Measurements from ENCODE around the gene SYT1.

The SYT1 gene

DNA sequence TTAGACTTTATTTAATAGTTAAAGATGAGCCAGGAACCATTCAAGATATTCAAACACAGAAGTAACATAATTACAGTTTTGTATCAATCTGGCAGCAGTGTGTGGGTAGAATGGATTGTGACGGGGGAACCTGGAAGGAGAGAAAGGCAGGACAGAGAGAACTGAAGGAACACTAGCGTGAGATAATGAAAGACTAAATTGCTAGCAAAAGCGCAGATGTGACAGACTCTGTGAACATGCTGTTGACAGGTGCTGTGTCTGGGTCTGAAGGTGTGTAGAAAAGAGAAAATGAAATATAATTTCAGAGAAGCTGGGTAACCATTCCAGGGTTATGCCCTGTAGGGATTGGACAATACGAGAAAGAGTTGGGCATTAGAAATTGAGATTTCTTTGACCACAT is 372.3 kb downstream of the SYT1 start:
- no peak for DNase-seq

DNA sequence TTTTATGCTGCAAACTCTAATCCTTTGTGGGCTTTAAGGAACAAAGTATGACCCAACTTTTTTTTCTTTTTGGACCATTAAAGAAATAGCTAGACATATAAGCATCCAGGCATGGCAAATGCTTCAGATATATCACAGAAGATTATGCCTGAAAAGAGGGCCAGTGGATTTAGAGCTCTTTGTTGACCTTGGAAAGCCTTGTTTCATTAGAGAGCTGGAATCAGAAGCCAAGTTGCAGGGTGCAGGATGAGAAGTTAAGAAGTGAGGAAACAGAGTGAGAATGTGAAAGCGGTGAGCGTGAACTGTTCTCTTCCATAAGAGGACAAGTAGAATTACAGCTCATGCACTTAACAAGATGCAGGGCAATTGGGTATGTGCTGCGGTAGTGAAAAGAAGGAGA is 373.7 kb downstream of the SYT1 start:
- no peak for DNase-seq

DNA sequence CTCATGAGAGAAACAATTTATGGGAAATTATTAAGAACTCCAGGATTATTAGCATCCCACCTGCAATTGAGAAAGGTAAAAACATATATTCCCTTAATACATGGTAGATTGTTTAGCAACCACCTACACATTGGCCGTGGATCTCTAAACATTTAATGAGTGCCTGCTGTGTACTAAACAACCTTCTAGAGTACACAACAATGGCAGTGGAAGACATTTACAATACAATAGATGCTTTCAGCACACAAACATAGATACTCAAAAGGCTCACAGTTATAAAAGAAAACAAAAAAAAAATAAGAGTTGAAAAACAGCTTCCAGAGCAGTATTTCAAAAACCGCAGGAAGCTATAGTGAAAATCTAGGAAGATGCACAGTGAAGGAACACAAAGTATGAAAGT is 382.9 kb downstream of the SYT1 start:
- no peak for DNase-seq

DNA sequence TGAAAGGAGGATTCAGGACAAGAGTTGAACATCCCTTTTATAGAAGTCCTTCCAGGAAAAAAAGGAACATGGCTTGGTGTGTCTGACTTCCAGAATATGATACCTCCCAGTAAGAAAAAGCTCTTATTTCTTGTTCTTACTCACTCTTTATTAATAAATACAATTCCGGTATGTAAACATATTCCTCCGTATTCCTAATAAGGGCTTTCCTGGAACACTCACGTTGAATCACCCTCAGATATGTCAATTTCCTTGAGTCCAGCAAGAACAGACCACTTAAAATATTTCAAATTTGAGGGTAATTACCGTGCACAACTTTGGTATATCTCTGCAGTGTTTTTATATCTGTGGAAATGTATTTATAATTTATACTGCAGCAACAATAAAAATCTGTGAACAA is 385.6 kb downstream of the SYT1 start:
- DNase-seq = no peak

DNA sequence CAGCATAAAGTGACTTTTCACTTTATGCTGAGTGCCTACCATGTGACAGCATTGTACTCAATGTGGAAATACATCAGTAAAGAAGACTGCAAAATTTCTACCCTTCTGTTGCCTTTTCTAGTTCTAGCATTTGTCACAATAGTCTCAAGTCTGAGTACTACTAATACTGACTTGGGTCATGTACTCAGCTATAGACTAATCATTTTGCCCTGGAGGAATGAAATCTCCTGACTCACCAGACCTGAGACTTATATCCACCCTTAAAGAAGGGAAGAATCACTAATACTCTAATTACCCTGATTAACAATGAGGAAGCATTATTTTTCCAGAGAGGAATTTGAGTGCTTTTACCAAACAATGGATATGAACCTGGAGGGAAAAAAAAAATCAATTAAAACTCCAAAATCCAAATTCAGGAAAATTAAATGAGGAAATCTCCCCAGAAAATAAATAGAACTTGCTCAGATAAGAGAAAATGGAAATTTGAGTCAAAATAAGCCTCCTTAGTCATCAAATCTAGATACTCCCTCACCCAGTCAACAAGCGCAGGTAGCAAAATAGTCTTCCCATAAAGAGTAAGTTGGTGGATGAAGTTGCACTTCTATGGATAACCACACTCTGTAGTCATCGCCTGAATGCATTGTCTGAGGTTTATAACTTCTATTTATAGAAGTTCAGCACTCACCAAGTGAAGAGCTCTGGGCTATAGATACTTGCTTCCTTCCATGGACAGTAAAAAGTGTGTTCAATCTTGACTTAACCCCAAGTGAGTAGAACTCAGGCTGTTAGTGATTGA is 386.6 kb downstream of the SYT1 start:
- DNase-seq = no peak

DNA sequence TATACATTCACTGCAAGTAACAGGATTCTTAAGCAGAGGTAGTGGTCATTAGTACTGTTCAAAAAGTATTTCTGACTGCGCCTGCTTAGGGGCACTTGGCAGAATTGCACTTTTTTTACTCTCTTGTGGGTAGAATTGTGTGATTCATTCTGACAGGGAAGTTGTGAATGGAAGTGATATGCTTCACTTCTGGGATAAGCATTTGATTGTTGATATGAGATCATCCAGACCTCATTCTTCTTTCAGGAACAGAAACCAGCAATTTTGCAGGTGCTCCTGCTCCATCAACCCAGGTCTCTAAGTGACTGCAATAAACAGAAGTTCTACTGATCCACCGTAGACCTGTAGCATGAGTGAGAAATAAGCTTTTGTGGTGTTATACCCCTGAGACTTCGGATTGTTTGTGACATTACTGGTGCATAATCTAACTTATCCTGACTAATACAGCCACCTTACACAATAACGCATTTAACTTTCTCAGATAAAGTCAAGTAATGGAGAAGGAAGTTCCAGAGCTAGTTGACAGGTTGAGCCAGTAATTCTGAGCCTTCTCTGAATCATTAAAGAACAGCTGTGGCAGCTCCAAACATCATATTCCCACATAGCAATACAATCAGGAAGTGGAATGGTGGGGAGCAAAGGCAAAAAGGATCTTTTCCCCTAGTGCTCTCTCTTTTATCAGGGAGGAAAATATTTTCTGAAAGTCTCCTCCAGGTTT is 387.9 kb downstream of the SYT1 start:
- no peak for DNase-seq

DNA sequence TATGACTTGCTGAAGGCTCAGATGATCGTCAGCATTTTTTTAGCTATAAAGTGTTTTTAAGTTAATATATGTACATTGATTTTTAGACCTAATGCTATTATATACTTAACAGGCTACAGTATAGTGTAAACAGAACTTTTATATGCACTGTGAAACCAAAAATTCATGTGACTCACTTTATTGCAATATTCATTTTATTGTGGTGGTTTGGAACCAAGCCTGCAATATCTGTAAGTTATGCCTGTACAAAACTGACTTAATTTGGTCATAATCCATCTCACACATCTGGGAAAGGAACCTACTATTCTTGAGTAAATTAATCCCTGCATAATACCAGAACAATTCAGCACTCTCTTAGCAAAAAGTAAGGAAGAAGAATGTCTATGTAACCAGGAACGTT is 390.7 kb downstream of the SYT1 start:
- DNase-seq = no peak

DNA sequence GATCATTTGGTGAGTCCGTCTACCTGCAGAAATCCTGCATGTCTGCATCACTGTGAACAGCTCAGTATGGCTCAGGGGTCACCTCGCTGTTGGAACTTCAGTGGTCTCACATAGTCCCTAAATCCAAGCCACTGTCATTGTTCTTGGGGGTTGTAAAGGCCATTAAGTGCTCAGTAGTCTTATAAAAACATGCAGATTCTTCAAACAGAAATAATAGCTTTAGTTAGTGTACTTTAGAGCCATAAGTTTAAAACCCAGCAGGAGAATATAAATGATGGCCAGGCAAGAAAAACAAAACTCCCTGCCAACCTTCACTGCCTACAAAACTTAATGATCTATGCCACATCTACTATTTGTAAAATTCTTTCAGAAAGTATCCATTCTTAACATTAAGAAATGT is 396.3 kb downstream of the SYT1 start:
- DNase-seq = no peak

DNA sequence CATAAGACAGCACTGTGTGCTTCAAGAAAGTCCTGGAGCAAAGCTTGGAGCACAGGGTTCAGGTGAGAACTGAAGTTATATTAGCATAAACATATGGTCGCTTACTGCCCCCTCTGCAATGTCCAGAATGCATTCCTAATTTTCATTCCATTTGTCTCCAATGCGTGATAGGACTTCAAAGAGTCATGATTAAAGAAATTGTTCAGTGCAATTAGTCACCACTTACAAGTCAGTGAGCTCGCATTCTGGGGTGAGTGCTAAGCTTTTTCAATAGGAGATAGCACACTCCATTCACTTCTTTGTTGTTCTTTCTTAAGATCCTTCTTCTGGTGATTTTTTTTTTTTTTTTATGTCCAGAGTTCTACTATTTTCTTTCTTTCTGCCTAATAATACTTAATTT is 398.4 kb downstream of the SYT1 start:
- DNase-seq = no peak

DNA sequence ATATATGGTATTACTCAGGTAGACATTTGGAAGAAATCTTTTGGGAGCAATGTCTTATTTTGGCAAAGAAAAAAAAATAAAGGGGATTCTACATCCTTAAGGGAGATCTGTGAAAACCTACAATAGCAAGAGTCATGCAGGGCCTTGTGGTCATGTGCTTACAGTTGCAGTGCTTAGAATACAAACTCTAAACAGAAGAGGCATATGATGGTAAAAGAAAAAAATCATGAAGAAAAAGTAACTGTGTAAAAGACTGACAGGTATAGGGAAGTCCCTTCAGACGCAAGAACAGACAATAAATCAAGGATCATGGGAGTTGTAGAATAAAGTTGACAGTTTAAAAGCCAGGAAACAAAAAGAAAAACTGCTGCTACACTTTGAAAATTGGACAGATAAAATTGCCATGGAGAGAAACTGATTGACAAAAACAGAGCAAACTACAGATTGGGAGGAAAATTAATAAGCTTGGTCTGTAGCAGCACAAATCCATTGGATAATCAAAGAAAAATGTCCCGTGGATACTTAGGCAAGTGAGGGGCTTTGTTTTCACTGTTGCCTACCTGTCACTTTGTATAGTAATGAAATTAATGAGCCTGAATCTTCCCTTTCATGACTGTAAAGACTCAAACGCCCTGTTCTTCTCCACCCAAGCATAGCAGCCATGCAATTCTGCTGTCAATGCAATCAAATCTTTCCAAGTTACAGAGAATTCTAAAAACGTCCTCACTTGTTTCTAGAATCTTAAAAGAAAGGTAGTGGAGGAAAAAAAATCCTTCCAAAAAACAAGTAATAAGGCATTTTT is 402.0 kb downstream of the SYT1 start:
- no peak for DNase-seq

DNA sequence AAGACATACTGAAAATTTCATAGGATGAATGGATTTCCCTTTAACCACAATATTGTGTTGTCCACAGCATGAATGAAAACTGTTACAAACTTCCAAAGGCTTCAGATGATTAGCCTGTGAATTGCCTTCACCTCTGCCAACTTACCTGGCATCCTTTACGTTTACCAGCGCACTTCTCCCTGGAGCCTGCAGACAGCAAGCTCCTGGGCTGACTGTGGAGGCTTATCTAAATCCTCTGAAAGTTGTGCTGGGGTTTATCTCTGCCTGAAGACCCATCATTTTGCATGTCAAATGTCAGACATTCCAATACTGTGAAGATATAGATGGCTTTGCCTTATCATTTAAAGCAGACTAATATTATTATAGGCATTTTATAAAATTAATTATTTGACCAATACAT is 403.0 kb downstream of the SYT1 start:
- no peak for DNase-seq

DNA sequence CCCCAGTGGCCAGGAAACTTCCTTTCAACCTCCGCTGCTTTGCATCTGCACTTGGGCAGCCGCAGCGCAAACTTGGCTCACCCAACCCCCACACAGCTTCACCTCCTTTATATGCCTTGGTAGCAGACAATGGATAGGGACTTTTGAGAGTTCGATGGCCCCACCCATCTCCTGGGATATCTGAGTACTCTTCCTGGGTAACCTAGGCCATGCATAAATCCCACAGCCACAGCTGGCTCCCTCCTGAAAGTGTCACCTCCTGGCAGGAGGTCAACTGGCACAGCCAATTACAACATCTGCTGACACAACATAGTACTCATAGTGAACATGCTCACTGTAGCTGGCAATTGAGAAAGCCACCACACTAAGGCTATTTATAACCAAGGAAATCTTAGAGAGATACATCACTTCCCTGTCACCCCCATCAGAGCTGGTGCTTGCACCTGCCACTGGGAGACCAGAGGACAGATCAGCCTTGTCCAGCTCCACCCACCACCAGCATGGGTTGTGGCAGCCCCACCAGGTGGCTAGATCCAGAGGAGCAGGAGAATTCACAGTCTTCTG is 410.0 kb downstream of the SYT1 start:
- no peak for DNase-seq

DNA sequence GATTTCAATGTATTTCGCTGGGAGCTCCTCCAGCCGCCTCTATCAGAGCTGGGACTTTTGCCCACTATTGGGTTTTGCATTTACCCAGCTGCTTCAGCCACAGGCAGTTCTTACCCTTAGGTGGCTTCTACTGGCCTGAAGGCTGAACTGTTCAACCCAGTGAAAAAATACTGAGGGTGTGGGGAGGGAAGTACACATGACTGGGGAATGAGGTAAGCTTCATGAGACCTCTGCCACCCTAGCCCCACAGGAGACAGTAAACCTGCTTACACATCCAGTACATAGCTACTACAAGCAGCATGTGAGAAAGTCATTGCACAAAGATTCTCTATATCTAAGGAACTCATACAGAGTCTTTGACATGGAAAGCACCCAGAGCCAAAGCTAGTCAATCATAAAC is 411.1 kb downstream of the SYT1 start:
- no peak for DNase-seq

DNA sequence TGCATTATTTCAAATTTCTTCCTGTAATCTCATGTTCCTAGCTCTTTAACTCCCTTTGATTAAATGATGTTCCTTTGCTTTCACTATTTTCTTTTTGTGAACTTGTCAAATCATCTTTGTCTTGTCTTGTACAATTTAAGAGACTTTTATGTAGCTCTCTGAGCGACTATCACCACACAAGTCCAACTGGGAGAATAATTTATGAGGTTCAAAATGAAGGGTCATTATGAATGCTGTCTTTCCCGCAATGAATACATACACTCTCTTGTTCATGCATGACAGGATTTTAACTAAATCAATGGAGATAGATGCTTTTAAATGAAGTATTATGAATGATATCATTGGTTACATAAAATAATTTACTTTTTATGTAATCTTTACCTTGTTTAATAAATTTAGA is 418.8 kb downstream of the SYT1 start:
- DNase-seq = no peak

DNA sequence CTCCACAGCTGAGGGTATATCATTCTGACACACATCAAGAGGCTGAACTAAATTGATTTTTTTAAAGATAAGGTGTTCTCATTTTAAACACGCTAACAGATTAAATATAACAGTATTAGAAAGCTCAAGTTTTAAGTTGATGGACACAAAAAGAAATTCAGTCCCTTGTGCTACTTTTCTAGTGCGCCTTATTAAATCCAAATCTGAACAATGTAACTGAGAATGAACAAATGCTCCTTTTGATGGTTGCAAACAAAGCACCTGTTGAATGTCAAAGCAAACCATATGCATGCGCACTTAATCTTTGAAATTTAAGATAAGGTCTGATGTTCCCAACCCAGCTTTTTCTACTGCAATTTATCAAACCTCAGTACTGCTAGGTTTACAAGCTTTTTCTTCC is 424.3 kb downstream of the SYT1 start:
- DNase-seq = no peak

DNA sequence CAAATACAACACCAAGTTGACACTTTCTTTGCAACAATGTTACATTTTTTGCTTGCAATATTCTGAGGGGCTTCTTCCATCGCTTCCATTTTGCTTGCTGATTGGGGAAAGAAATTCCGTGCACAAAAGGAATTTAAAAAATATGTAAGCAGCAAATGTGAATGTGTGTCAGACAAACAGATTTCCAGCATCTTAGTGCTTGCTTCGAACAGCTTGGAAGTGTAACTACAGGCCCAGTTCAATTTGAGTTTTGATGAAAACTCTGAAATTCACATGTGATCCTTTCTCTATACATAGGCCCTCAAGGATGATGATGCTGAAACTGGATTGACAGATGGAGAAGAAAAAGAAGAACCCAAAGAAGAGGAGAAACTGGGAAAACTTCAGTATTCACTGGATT is 427.1 kb downstream of the SYT1 start:
- DNase-seq = no peak

DNA sequence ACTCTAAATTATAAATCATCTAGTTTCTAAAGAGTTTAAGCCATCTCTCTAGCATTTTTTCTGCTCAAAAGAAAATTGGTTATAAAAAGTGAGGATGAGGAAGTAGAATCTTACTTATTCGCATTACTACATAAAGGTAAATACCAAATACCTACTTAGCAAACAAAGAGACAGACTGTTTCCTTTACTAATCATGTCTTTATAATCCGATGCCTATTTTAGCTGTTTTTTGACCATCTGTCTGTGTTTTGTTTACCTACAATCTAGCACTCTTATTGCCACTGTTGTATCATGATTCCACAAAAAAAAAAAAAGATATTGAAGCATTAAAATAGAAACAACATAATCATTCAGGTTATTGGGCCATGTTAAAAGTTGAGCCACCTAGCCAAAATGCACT is 430.0 kb downstream of the SYT1 start:
- DNase-seq = no peak

DNA sequence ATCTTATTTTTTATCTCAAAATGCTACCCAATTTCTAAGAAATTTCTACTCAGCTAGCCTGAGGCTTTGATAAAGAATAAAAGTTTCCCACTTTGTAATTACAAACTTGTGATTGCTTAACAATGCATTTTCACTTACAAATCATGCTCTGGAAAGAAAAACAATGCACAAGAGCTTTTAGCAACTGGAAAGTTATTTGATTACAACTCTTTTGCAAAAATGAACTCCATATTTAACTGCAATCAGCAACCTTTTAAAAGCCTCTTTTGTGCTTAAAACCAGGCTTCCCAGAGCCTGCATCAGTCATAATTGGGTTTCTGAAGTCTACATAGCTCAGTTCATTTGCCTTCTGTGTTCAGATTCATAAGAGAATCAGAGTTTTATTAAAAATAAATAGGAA is 431.0 kb downstream of the SYT1 start:
- DNase-seq = no peak

DNA sequence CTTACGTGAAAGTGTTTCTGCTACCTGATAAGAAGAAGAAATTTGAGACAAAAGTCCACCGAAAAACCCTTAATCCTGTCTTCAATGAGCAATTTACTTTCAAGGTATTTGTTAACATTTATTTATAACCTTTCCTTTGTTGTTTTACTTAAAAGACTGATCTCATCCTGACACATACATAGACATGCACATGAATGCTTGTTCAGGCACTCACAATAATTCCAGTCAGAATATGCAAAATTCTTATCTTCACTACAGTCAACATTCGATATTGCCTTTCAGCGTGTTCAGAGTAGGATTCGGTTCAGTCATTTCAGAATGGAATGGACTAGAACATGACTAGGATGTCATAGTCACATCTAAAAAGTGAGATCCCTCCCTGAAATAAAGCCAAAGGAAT is 431.6 kb downstream of the SYT1 start:
- DNase-seq = no peak

DNA sequence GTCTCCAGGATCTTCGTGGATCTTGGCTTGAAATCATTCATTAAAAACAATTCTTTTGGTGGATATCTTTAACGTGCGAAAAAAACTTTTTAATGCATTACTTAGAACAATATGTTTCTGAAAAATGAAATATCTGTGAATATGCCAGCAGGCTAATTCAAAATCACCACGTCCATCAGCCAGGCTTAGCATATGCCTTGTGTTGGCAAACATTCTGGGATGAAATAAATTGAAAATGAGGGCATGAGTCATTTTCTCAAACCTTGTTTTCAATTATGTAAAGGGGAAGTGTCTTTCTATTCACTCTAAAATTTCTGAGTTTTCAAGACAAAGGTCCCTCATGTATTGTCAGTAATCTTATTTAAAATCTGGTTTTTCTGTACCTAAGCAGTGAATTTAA is 432.3 kb downstream of the SYT1 start:
- DNase-seq = no peak

DNA sequence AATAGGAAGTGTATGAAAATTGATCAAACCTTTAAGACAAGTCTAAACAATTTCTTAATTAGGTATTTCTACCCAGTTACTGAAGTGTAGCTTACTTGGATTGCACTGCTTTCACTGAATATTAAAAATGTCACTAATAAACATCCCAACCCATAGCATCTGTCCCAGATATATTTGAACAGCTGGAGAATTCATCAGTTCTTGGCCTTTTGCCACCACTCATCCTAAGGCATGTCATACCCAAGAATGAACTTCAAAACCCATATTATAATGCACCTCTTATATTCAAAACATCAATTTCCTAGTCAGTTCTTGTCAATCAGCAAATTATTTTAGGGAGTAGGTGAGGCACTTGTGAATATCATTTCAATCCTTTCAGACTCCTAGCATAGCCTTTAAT is 433.9 kb downstream of the SYT1 start:
- DNase-seq = no peak

DNA sequence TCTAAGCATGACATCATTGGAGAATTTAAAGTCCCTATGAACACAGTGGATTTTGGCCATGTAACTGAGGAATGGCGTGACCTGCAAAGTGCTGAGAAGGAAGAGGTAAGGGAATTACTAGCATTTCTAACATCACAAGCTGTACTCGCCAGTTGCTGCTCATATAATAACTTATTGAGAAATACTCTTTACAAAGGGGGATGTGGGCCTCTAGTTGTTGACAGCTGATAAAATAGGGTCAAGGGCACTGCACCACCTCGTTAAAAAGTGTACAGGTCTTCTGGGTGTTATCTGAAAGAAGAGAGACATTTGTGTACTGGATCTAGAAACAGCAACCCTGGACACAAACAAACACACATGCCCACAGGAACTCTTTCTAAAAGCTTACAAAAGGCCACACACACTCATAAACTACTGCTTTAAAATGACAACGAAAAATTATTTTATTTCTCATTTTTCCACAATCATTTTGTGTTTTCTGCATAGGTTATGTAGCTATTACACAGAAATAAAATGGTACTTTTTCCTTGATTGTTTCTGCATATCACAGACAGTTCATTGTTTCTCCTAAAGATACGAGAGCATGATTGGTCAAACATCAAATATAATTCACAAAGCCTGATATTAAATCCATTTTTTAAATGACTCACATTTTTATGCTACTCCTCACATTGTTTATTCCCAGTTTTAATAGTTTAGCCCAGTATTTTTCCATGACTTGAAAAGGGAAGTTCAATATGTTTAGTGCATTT is 435.0 kb downstream of the SYT1 start:
- DNase-seq = no peak

DNA sequence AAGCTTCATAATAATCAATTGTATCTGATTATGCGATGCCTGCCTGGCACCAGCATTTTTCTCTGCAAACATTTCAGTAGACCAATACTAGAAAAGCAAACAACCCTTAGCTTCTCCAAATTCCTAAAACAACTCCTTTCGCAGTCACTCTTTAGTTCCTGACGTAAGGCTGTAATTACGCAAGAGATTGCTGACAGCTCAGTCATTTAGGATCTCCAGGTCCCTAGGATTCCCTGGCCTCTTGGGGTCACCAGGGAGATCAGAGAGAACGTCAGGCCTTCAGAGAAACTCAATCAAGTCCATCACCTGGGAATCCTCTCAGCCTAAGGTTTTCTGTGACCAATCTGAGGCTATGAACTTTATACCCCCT is 435.6 kb downstream of the SYT1 start:
- DNase-seq = no peak
